HEK293T (cell line): ENCODE results near the gene RNF175.

Experiments
- CTCF ChIA-PET: fragments of 350-600 bp; formaldehyde crosslinking; extraction: SDS; loops from one replicate; lab custom pipeline; 2021; ENCODE audit warnings: antibody characterized with exemption, inconsistent platforms; lab: Yijun Ruan, JAX
- POLR2A ChIA-PET: fragments of 350-600 bp; formaldehyde crosslinking; extraction: SDS; loops from one replicate; lab custom pipeline; 2020; ENCODE audit warnings: antibody characterized with exemption, inconsistent platforms; lab: Yijun Ruan, JAX
- DNase-seq: peaks from one replicate; pipeline ENCODE4 v3.0.0; 2012; ENCODE audit warnings: mixed read lengths; ENCODE audit errors: extremely low spot score
- ARNT ChIP-seq: fragments of 450-650 bp; IDR thresholded peaks from 2 replicates; pipeline ENCODE4 v1.6.1; 2017; ENCODE audit warnings: mild to moderate bottlenecking
- BHLHE40 ChIP-seq: fragments of 450-650 bp; IDR thresholded peaks from 2 replicates; pipeline ENCODE4 v1.6.1; 2016; ENCODE audit warnings: mild to moderate bottlenecking, moderate library complexity, borderline replicate concordance
- CTBP1 ChIP-seq: fragments of 450-650 bp; IDR thresholded peaks from 2 replicates; pipeline ENCODE4 v1.6.1; 2016; ENCODE audit warnings: borderline replicate concordance
- ELF4 ChIP-seq: fragments of 450-650 bp; IDR thresholded peaks from 2 replicates; pipeline ENCODE4 v1.6.1; 2017; ENCODE audit warnings: antibody characterized with exemption
- FOXA1 ChIP-seq: fragments of 450-650 bp; IDR thresholded peaks from 2 replicates; pipeline ENCODE4 v1.6.1; 2016; ENCODE audit warnings: mild to moderate bottlenecking
- FOXK2 ChIP-seq: fragments of 450-650 bp; IDR thresholded peaks from 2 replicates; pipeline ENCODE4 v1.6.1; 2016; ENCODE audit warnings: mild to moderate bottlenecking
- FOXM1 ChIP-seq: fragments of 450-650 bp; IDR thresholded peaks from 2 replicates; pipeline ENCODE4 v1.6.1; 2017; ENCODE audit warnings: mild to moderate bottlenecking, borderline replicate concordance
- HDGF ChIP-seq: fragments of 450-650 bp; IDR thresholded peaks from 2 replicates; pipeline ENCODE4 v1.6.1; 2017; ENCODE audit warnings: antibody characterized with exemption, borderline replicate concordance
- L3MBTL2 ChIP-seq: fragments of 450-650 bp; conservative IDR thresholded peaks from 2 replicates; pipeline ENCODE4 v1.6.1; 2016; ENCODE audit warnings: mild to moderate bottlenecking
- LEF1 ChIP-seq: fragments of 450-650 bp; IDR thresholded peaks from 2 replicates; pipeline ENCODE4 v1.6.1; 2017; ENCODE audit warnings: mild to moderate bottlenecking, borderline replicate concordance
- NFRKB ChIP-seq: fragments of 450-650 bp; IDR thresholded peaks from 2 replicates; pipeline ENCODE4 v1.6.1; 2016; ENCODE audit warnings: mild to moderate bottlenecking, moderate library complexity
- SP1 ChIP-seq: fragments of 450-650 bp; IDR thresholded peaks from 2 replicates; pipeline ENCODE4 v1.6.1; 2017
- SUZ12 ChIP-seq: fragments of 450-650 bp; IDR thresholded peaks from 2 replicates; pipeline ENCODE4 v1.6.1; 2016; ENCODE audit warnings: mild to moderate bottlenecking
- TARDBP ChIP-seq: fragments of 450-650 bp; IDR thresholded peaks from 2 replicates; pipeline ENCODE4 v1.6.1; 2016
- ZNF384 ChIP-seq: fragments of 450-650 bp; IDR thresholded peaks from 2 replicates; pipeline ENCODE4 v1.6.1; 2016
- TF ChIP-seq, protein P1 (sequence below): fragments of 450-650 bp; IDR thresholded peaks from 2 replicates; pipeline ENCODE4 v1.6.1; 2016

The RNF175 gene

DNA sequence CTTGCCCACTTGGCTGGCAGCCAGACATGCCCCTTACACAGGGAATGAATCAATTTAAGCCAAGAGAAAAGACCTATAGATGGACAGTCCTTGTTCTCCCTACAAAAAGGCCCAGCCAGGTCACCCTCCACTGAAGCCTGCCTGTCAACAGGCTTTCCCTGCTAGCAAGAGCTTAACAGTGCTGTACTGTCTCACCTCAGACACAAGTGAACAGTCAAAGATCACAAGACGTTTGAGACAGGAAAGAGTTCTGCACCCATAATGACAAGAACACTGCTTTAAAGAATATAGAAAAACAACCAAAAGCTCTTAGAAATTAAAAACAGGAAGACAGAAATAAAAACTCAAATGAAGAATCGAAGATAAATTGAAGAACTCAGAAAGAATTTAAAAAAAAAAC, 4.6 kb downstream of the RNF175 start:
- TF ChIP-seq FOXK2 = no peak
- TF ChIP-seq LEF1 = no peak
- no peak for TF ChIP-seq CTBP1
- TF ChIP-seq SUZ12 = no peak
- no peak for TF ChIP-seq FOXM1
- TF ChIP-seq ARNT = no peak
- no peak for TF ChIP-seq NFRKB
- TF ChIP-seq BHLHE40 = no peak
- no peak for DNase-seq
- ChIA-PET POLR2A (no interaction called here), CTCF (interaction anchor here (1.5 kb wide), 1 partner anchor 120 kb away, joined by 3 read pairs; no protein-coding TSS in a partner anchor)

DNA sequence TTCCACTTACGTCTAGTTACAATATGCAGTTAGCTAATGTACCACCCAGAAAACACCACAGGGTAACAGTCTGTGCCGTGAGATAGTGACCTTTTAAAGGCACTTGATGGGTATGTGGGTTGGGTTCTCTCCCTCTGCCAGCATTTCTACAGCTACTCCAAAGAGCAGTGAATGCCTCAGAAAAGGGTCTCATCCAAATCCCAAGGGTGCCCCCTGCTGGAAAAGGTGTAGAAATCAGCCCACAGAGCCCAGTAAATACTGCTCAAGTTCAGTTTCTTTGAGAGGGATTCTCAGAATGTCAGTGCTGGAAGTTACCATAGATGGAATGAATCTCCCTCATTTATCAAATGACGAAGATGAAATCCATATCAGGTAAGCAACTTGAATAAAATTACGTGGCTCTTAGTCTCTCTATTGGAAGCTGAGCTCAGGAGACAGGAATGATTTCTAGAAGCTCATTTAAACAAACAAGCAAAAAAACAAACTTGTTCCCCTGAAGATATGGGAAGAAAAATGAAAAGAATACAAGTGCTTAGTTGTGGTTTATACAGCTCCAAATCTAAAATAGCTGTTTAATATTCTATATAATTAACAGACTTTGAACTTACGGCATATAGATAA, 9.5 kb downstream of the RNF175 start:
- TF ChIP-seq ELF4 (no peak), FOXK2 (no peak), FOXA1 (no peak), BHLHE40 (no peak), CTBP1 (no peak), LEF1 (no peak)
- ChIA-PET CTCF (interaction anchor here (0.6 to 2.1 kb wide), 14 partner anchors 9 to 803 kb away, joined by 3 to 15 read pairs (median 4); no protein-coding TSS in a partner anchor), POLR2A (no interaction called here)
- DNase-seq = peak; percentile 76

DNA sequence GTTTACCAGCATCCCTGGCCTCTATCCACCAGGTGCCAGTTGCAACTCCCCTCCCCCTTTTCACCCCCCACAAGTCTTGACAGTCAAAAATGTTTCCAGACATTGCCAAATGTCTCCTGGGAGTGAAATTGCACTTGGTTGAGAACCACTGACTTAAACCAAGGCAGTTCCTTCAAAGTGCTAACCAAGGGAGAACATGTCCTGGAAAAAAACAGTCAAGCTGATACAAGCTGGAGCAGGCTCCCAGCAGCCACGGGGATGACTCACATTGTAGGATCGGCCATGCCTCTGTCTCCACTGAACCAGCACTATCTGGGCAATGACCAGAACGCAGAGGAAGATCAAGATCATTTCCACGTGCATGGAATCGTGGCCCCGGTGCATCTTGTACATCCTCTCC, 11.4 kb downstream of the RNF175 start:
- DNase-seq = no peak
- CTCF ChIA-PET = interaction anchor here (0.7 kb wide), 1 partner anchor 403 kb away, joined by 4 read pairs; no protein-coding TSS in a partner anchor
- POLR2A ChIA-PET = no interaction called here
- TF ChIP-seq FOXA1 = no peak

DNA sequence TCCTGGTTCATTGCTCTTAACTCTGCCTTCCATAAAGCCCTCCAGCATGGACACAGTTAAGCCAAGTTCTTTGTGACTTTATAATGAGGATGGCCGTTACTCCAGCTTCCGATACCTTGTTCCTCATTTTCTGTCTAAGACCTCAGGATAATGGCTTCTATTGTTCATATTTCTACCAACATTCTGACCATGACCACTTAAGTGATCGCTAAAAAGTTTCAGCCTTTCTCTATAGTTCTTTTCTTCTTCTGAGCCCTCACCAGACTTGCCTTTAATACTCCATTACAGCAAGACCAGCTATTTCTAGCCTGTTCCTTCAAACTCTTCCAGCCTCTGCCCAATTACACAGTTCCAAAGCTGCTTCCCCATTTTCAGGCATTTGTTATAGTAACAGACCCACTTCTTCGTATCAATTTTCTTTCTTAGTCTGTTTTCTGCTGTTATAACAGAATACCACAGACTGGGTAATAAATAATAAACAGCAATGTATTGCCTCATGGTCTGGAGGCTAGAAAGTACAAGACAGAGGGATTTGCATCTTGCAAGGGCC, 12.3 kb downstream of the RNF175 start:
- DNase-seq = no peak
- ChIA-PET CTCF (no interaction called here), POLR2A (no interaction called here)
- no peak for TF ChIP-seq FOXA1
- TF ChIP-seq NFRKB = no peak
- TF ChIP-seq ZNF384 = no peak
- no peak for TF ChIP-seq FOXM1
- no peak for TF ChIP-seq HDGF

DNA sequence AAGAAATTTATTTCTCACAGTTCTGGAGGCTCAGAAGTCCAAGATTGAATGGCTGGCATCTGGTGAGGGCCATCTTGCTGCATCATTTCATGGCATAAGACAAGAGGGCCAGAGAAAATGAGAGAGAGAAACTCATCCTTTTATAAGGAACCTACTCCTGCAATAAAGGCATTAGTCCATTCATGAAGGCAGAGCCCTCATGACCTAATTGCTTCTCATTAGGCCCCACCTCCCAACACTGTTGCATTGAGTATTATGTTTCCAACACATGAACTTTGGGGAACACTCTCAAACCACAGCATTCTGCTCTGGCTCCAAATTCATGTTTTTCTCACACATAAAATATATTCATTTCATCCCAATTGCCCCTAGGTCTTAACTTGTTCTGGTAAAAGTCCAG, 14.2 kb downstream of the RNF175 start:
- no peak for DNase-seq
- CTCF ChIA-PET = no interaction called here
- TF ChIP-seq, protein P1, sequence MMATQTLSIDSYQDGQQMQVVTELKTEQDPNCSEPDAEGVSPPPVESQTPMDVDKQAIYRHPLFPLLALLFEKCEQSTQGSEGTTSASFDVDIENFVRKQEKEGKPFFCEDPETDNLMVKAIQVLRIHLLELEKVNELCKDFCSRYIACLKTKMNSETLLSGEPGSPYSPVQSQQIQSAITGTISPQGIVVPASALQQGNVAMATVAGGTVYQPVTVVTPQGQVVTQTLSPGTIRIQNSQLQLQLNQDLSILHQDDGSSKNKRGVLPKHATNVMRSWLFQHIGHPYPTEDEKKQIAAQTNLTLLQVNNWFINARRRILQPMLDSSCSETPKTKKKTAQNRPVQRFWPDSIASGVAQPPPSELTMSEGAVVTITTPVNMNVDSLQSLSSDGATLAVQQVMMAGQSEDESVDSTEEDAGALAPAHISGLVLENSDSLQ = no peak
- TF ChIP-seq CTBP1 (no peak), FOXA1 (no peak), ARNT (no peak)
- POLR2A ChIA-PET = no interaction called here

DNA sequence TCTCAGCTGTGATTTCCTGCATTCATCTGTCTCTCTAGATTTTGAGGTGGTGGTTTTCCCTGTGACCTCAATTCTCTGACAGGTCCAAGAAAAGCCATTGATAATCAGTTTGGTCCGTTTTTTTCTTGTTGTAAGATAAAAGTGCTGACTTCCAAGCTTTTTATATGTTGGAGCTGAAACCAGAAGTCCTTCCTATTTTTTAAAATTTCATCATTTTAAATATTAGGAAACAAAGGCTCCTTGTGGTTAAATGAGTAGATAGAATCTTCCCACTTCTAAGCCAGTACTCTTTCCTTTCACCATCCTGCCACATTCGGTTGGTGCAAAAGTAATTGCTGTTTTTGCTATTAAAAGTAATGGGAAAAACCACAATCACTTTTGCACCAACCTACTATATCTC, 18.3 kb downstream of the RNF175 start:
- no peak for DNase-seq
- POLR2A ChIA-PET = no interaction called here
- CTCF ChIA-PET = interaction anchor here (1.3 kb wide), 1 partner anchor 8 kb away, joined by 5 read pairs; no protein-coding TSS in a partner anchor
- no peak for TF ChIP-seq FOXA1
- TF ChIP-seq ARNT = no peak
- no peak for TF ChIP-seq FOXK2
- TF ChIP-seq SUZ12 = no peak
- no peak for TF ChIP-seq LEF1
- no peak for TF ChIP-seq BHLHE40
- TF ChIP-seq TARDBP = no peak

DNA sequence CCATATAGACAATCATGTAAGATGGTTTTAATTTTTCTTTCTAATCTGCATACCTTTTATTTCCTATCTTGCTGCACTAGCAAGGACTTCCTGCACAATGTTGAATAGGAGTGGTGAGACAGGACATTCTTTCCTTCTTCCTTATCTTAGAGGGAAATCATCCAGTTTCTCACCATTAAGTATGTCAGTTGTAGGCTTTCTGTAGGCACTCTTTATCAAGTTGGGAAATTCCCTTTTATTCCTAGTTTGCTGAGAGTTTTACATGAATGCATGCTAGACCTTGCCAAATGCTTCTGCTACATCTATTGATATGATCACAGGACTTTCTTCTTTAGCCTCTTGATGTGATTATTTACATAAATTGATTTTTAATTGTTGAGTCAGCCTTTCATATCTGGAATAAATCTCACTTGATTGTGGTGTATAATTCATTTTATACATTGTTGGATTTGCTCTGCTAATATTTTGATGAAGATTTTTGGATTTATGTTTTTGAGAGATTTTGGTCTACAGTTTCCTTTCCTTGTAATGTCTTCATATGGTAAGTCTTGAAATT, 23.8 kb downstream of the RNF175 start:
- POLR2A ChIA-PET = no interaction called here
- TF ChIP-seq ZNF384 (no peak), LEF1 (no peak), CTBP1 (no peak), NFRKB (no peak), FOXK2 (no peak), ARNT (no peak), FOXA1 (no peak), L3MBTL2 (no peak), SUZ12 (no peak), BHLHE40 (no peak), ELF4 (no peak), FOXM1 (no peak), SP1 (no peak), TARDBP (no peak), HDGF (no peak)
- TF ChIP-seq, protein P1 = no peak
- DNase-seq = no peak
- CTCF ChIA-PET = no interaction called here
